ENCODE data around the gene ABI3BP. TPM values are rescaled to one million over a fixed set of nuclear protein-coding genes. Genes with fewer than 3 reads are reported as not detected.
A peak's percentile ranks its signal among the peaks of the same experiment; 100 is the strongest.

Gene ABI3BP
- total RNA-seq, 1 donor from 2014 or later, result 1.1 TPM

- Histone ChIP-seq H3K79me2 (ENCODE audit: insufficient read depth, low read length) (no peaks in the 10 kb centered on the region), H2AFZ (ENCODE audit: low read depth, low read length) (no peak overlapping the region), H3K27ac (ENCODE audit: low read depth, low read length) (no peak overlapping the region), H3K36me3 (ENCODE audit: insufficient read depth, low read length) (no peaks in the 10 kb centered on the region), H3K4me3 (ENCODE audit: insufficient read depth, low read depth, low read length) (no peak overlapping the region), H4K20me1 (ENCODE audit: insufficient read depth, low read length) (no peaks in the 10 kb centered on the region), H3K4me2 (ENCODE audit: low read length) (no peak overlapping the region), H3K4me1 (ENCODE audit: insufficient read depth, low read length) (no peaks in the 10 kb centered on the region), H3K9me3 (ENCODE audit: insufficient read depth, low read depth, low read length) (no peaks in the 10 kb centered on the region), H3K9ac (ENCODE audit: low read length) (no peak overlapping the region), H3K27me3 (ENCODE audit: insufficient read depth, low read length) (peaks cover 3% of the 10 kb centered on the region)
- no peak overlapping the region for H3K27ac Mint-ChIP-seq (ENCODE audit: unreplicated experiment)
- H3K27me3 Mint-ChIP-seq (ENCODE audit: low read depth, unreplicated experiment), result peaks cover 5% of the 10 kb centered on the region
- no peaks in the 10 kb centered on the region for H3K9me3 Mint-ChIP-seq (ENCODE audit: unreplicated experiment)
- FAIRE-seq, result peak; percentile 9
- H3K4me3 Mint-ChIP-seq (ENCODE audit: unreplicated experiment), result no peak overlapping the region
- DNase-seq (ENCODE audit: low read depth), result no peak
- H3K4me1 Mint-ChIP-seq (ENCODE audit: low read depth, unreplicated experiment), result no peaks in the 10 kb centered on the region
- no peaks in the 10 kb centered on the region for H3K36me3 Mint-ChIP-seq (ENCODE audit: low read depth, unreplicated experiment)
- TF ChIP-seq EZH2 (IDR thresholded peaks at IDR 0.05; ENCODE audit: insufficient read depth, low read length), result no peak
- no peak for TF ChIP-seq CTCF (IDR thresholded peaks at IDR 0.05; ENCODE audit: insufficient read depth, low read depth, low read length)
These were observed 135.4 kb downstream of the ABI3BP start for GRCh38 chr3:100857863-100858262.

- no peaks in the 10 kb centered on the region for H3K9me3 Mint-ChIP-seq (ENCODE audit: unreplicated experiment)
- H3K79me2 ChIP-seq (ENCODE audit: insufficient read depth, low read length), result no peaks in the 10 kb centered on the region
- H3K9me3 ChIP-seq (ENCODE audit: insufficient read depth, low read depth, low read length), result no peaks in the 10 kb centered on the region
- FAIRE-seq (no peak), DNase-seq (ENCODE audit: low read depth) (no peak)
- H3K36me3 Mint-ChIP-seq (ENCODE audit: low read depth, unreplicated experiment), result no peaks in the 10 kb centered on the region
- H3K9ac ChIP-seq (ENCODE audit: low read length), result no peak overlapping the region
- TF ChIP-seq CTCF (IDR thresholded peaks at IDR 0.05; ENCODE audit: insufficient read depth, low read depth, low read length) (no peak), EZH2 (IDR thresholded peaks at IDR 0.05; ENCODE audit: insufficient read depth, low read length) (no peak)
- no peaks in the 10 kb centered on the region for H3K4me1 ChIP-seq (ENCODE audit: insufficient read depth, low read length)
- H3K27ac ChIP-seq (ENCODE audit: low read depth, low read length), result no peak overlapping the region
- H3K36me3 ChIP-seq (ENCODE audit: insufficient read depth, low read length), result no peaks in the 10 kb centered on the region
- H3K27me3 Mint-ChIP-seq (ENCODE audit: low read depth, unreplicated experiment), result peaks cover 5% of the 10 kb centered on the region
- no peak overlapping the region for H3K4me3 ChIP-seq (ENCODE audit: insufficient read depth, low read depth, low read length)
- H3K4me3 Mint-ChIP-seq (ENCODE audit: unreplicated experiment), result no peak overlapping the region
- no peak overlapping the region for H2AFZ ChIP-seq (ENCODE audit: low read depth, low read length)
- no peak overlapping the region for H3K27ac Mint-ChIP-seq (ENCODE audit: unreplicated experiment)
- no peak overlapping the region for H3K4me2 ChIP-seq (ENCODE audit: low read length)
- H3K27me3 ChIP-seq (ENCODE audit: insufficient read depth, low read length), result peaks cover 3% of the 10 kb centered on the region
- H4K20me1 ChIP-seq (ENCODE audit: insufficient read depth, low read length), result no peaks in the 10 kb centered on the region
- H3K4me1 Mint-ChIP-seq (ENCODE audit: low read depth, unreplicated experiment), result no peaks in the 10 kb centered on the region
These were observed 136.4 kb downstream of the ABI3BP start for GRCh38 chr3:100856821-100857220.

GRCh38 chr3:100852840-100853239 is 140.4 kb downstream of the ABI3BP start:
- DNase-seq (ENCODE audit: low read depth) (no peak), FAIRE-seq (peak; percentile 17)
- Mint-ChIP-seq H3K27ac (ENCODE audit: unreplicated experiment) (no peak overlapping the region), H3K4me3 (ENCODE audit: unreplicated experiment) (no peak overlapping the region), H3K9me3 (ENCODE audit: unreplicated experiment) (no peaks in the 10 kb centered on the region), H3K36me3 (ENCODE audit: low read depth, unreplicated experiment) (no peaks in the 10 kb centered on the region), H3K4me1 (ENCODE audit: low read depth, unreplicated experiment) (no peaks in the 10 kb centered on the region), H3K27me3 (ENCODE audit: low read depth, unreplicated experiment) (no peaks in the 10 kb centered on the region)
- H3K27me3 ChIP-seq (ENCODE audit: insufficient read depth, low read length), result peaks cover 3% of the 10 kb centered on the region
- H3K79me2 ChIP-seq (ENCODE audit: insufficient read depth, low read length), result no peaks in the 10 kb centered on the region
- H3K4me1 ChIP-seq (ENCODE audit: insufficient read depth, low read length), result no peaks in the 10 kb centered on the region
- no peak overlapping the region for H3K4me2 ChIP-seq (ENCODE audit: low read length)
- no peak for TF ChIP-seq EZH2 (IDR thresholded peaks at IDR 0.05; ENCODE audit: insufficient read depth, low read length)
- H3K27ac ChIP-seq (ENCODE audit: low read depth, low read length), result no peak overlapping the region
- H2AFZ ChIP-seq (ENCODE audit: low read depth, low read length), result no peak overlapping the region
- H3K4me3 ChIP-seq (ENCODE audit: insufficient read depth, low read depth, low read length), result no peak overlapping the region
- H3K36me3 ChIP-seq (ENCODE audit: insufficient read depth, low read length), result no peaks in the 10 kb centered on the region
- no peaks in the 10 kb centered on the region for H4K20me1 ChIP-seq (ENCODE audit: insufficient read depth, low read length)
- no peak overlapping the region for H3K9ac ChIP-seq (ENCODE audit: low read length)
- H3K9me3 ChIP-seq (ENCODE audit: insufficient read depth, low read depth, low read length), result no peaks in the 10 kb centered on the region

Measured in astrocyte (in vitro differentiated cells and primary cell).